K562 (cell line): ENCODE measurements around the gene POLR1H. TPM values are rescaled to one million over a fixed set of nuclear protein-coding genes. Genes with fewer than 3 reads are reported as not detected.
A peak's percentile ranks its signal among the peaks of the same experiment; 100 is the strongest.

Experiments used
- ATAC-seq: fragments of 200-7000 bp; cut with Tn5 transposase; 3 replicates; pipeline ENCODE4 v1.9.1; 2020; ENCODE audit warnings: moderate library complexity
- BruUV-seq: library from RNA; stranded (reverse); fragments of 400-500 nt; replicated peaks from 2 replicates; lab custom pipeline; 2021; lab: Mats Ljungman, UMichigan
- CTCF ChIA-PET: fragments of 300-600 bp; formaldehyde crosslinking; extraction: SDS; loops from one replicate; lab custom pipeline; 2021; ENCODE audit warnings: low intra/inter-chr PET ratio; lab: Yijun Ruan, JAX
- POLR2A ChIA-PET: fragments of 300-600, 350-650 bp; sonication (Branson Sonifier 250); formaldehyde crosslinking; extraction: SDS; loops from one replicate; lab custom pipeline; 2021; ENCODE audit warnings: antibody characterized with exemption, inconsistent platforms; lab: Yijun Ruan, JAX
- DNase-seq, 4 experiments: peaks; one replicate each; pipeline versions ENCODE4 v3.0.0 to v3.0.0-alpha.2; 2011 to 2018; ENCODE audit warnings: low spot score in 3 of 4, mixed read lengths in 3 of 4; ENCODE audit errors: extremely low read depth in 1 of 4
- FAIRE-seq: peaks from 2 replicates; lab custom pipeline; 2011; peaks lifted over from hg19 to GRCh38; lab: Jason Lieb, UNC
- H2AFZ ChIP-seq: 2 replicates; pipeline ENCODE4 v1.6.0; 2011; ENCODE audit warnings: low read depth, low read length, control low read depth, inconsistent platforms
- H3K27ac ChIP-seq: fragments of 200-600 bp; 3 replicates; pipeline ENCODE4 v1.8.0; 2011; ENCODE audit warnings: low read depth, mild to moderate bottlenecking, control low read depth, inconsistent platforms, low read length, moderate library complexity, mixed read lengths; ENCODE audit errors: extremely low read depth
- H3K27me3 ChIP-seq, 2 experiments: fragments of 300-600 bp in 1 of 2; 2 replicates in 1 of 2; 3 replicates in 1 of 2; pipeline versions ENCODE4 v1.6.0 to v1.8.0; 2011; ENCODE audit warnings: inconsistent platforms in 2 of 2, low read length in 2 of 2, mild to moderate bottlenecking in 1 of 2, mixed read lengths in 1 of 2, moderate library complexity in 1 of 2; ENCODE audit not compliant: control insufficient read depth in 2 of 2, insufficient read depth in 2 of 2
- H3K36me3 ChIP-seq: fragments of 300-600 bp; 3 replicates; pipeline ENCODE4 v1.8.0; 2011; ENCODE audit warnings: mild to moderate bottlenecking, low read length, inconsistent platforms; ENCODE audit not compliant: control insufficient read depth, insufficient read depth
- H3K4me1 ChIP-seq, 2 experiments: fragments of 200-600 bp in 1 of 2; replicated peaks in 1 of 2; 2 replicates in 1 of 2; 3 replicates in 1 of 2; pipeline versions ENCODE4 v1.5.1 to v1.8.0; 2011; ENCODE audit warnings: inconsistent platforms in 2 of 2, low read length in 2 of 2, mild to moderate bottlenecking in 1 of 2, mixed read lengths in 1 of 2, moderate library complexity in 1 of 2; ENCODE audit not compliant: control insufficient read depth in 2 of 2, insufficient read depth in 2 of 2
- H3K4me2 ChIP-seq: 2 replicates; pipeline ENCODE4 v1.6.1; 2011; ENCODE audit warnings: low read length, control low read depth, inconsistent platforms, mixed read lengths; ENCODE audit not compliant: insufficient read depth
- H3K4me3 ChIP-seq: fragments of 200-600 bp; sonication (generic), shearing (Covaris generic); 2 replicates; pipeline ENCODE4 v1.5.1; 2016; ENCODE audit warnings: control low read depth, inconsistent platforms
- H3K79me2 ChIP-seq: fragments of 200-600 bp; 3 replicates; pipeline ENCODE4 v1.8.0; 2011; ENCODE audit warnings: low read length, inconsistent platforms; ENCODE audit not compliant: control insufficient read depth, insufficient read depth
- H3K9ac ChIP-seq, 2 experiments: 2 replicates each; pipeline versions ENCODE4 v1.6.0 to v1.6.1; 2011; ENCODE audit warnings: low read depth in 2 of 2, low read length in 2 of 2, control low read depth in 1 of 2, inconsistent platforms in 1 of 2, mild to moderate bottlenecking in 1 of 2, mixed read lengths in 1 of 2; ENCODE audit not compliant: insufficient read depth in 1 of 2
- H3K9me1 ChIP-seq: one replicate; pipeline ENCODE4 v1.6.0; 2011; ENCODE audit warnings: inconsistent platforms, mild to moderate bottlenecking, low read length, moderate library complexity; ENCODE audit not compliant: control insufficient read depth, insufficient read depth
- H3K9me3 ChIP-seq: replicated peaks from 2 replicates; pipeline ENCODE4 v1.5.1; 2011; ENCODE audit warnings: low read depth, low read length, inconsistent platforms; ENCODE audit not compliant: control insufficient read depth, insufficient read depth
- H4K20me1 ChIP-seq: replicated peaks from 2 replicates; pipeline ENCODE4 v1.6.1; 2011; ENCODE audit warnings: low read length, inconsistent platforms, mixed read lengths; ENCODE audit not compliant: control insufficient read depth, insufficient read depth
- CBFA2T3 ChIP-seq: fragments of 450-650 bp; IDR thresholded peaks from 2 replicates; pipeline ENCODE4 v1.6.1; 2017
- FOXP1 ChIP-seq: sonication (generic); formaldehyde crosslinking; IDR thresholded peaks from 2 replicates; pipeline ENCODE4 v1.8.0; 2022; ENCODE audit warnings: mild to moderate bottlenecking, missing genetic modification reagents
- GMEB1 ChIP-seq: fragments of 250-450 bp; sonication (Bioruptor Pico); IDR thresholded peaks from 2 replicates; pipeline ENCODE4 v1.4.0; 2020; ENCODE audit warnings: mild to moderate bottlenecking
- MCM7 ChIP-seq, 2 experiments: fragments of 450-650 bp; IDR thresholded peaks; 2 replicates each; pipeline ENCODE4 v1.6.1; 2016 to 2018
- PKNOX1 ChIP-seq: fragments of 450-650 bp; IDR thresholded peaks from 2 replicates; pipeline ENCODE4 v1.6.1; 2016
- RCOR1 ChIP-seq, 2 experiments: IDR thresholded peaks; 2 replicates each; pipeline ENCODE4 v1.6.1; 2012; ENCODE audit warnings: low read depth in 2 of 2, low read length in 2 of 2, borderline replicate concordance in 1 of 2, improper control_type of control experiment in 1 of 2
- SNRNP70 ChIP-seq: fragments of 200-400 bp; formaldehyde crosslinking; optimal IDR thresholded peaks from 2 replicates; pipeline ENCODE3; 2017; ENCODE audit warnings: low read depth, low read length
- TAL1 ChIP-seq: fragments of 450-650 bp; IDR thresholded peaks from 2 replicates; pipeline ENCODE4 v1.6.1; 2016; ENCODE audit warnings: mild to moderate bottlenecking
- TEAD1 ChIP-seq, 2 experiments: fragments of 450-650 bp in 1 of 2; sonication (generic) in 1 of 2; formaldehyde crosslinking; IDR thresholded peaks; 2 replicates each; pipeline versions ENCODE4 v1.4.0 to v1.8.0; 2020 to 2022; ENCODE audit warnings: mild to moderate bottlenecking in 2 of 2, missing genetic modification reagents in 1 of 2
- TEAD4 ChIP-seq, 2 experiments: sonication (generic) in 1 of 2; formaldehyde crosslinking in 1 of 2; IDR thresholded peaks; 2 replicates each; pipeline versions ENCODE4 v1.6.1 to v1.8.0; 2012 to 2022; ENCODE audit warnings: borderline replicate concordance in 1 of 2, inconsistent platforms in 1 of 2, low read length in 1 of 2, mild to moderate bottlenecking in 1 of 2, missing genetic modification reagents in 1 of 2
- YY1 ChIP-seq, 3 experiments: IDR thresholded peaks; 2 replicates each; pipeline ENCODE4 v1.6.1; 2011; ENCODE audit warnings: low read length in 2 of 3, mild to moderate bottlenecking in 2 of 3, moderate library complexity in 2 of 3, borderline replicate concordance in 1 of 3, control low read depth in 1 of 3, low read depth in 1 of 3; ENCODE audit not compliant: insufficient read depth in 3 of 3, insufficient replicate concordance in 2 of 3, control insufficient read depth in 1 of 3, insufficient read length in 1 of 3; ENCODE audit errors: extremely low read depth in 1 of 3
- ZNF184 ChIP-seq: sonication (generic); formaldehyde crosslinking; IDR thresholded peaks from 2 replicates; pipeline ENCODE4 v1.5.0; 2020; ENCODE audit warnings: missing genetic modification reagents
- ZNF24 ChIP-seq: fragments of 450-650 bp; IDR thresholded peaks from 2 replicates; pipeline ENCODE4 v1.6.1; 2016
- ZNF280A ChIP-seq: fragments of 450-650 bp; IDR thresholded peaks from 2 replicates; pipeline ENCODE4 v1.6.1; 2018; ENCODE audit warnings: mild to moderate bottlenecking, low read depth; ENCODE audit not compliant: partially characterized antibody
- ZNF584 ChIP-seq: fragments of 200-800 bp; sonication (Bioruptor generic); IDR thresholded peaks from 2 replicates; pipeline ENCODE4 v1.6.1; 2016; ENCODE audit warnings: low read depth, mild to moderate bottlenecking, missing genetic modification characterization, missing compliant biosample characterization
- WGBS: fragments of 100-300 bp; shearing (Covaris generic); methylation state at CpG from one replicate; pipeline ENCODE4 v1.1.6; 2016; ENCODE audit warnings: low coverage, mixed read lengths; ENCODE audit not compliant: insufficient coverage; ENCODE audit errors: missing lambda C conversion rate; 5-methylcytosine and 5-hydroxymethylcytosine counted together
- in situ Hi-C: fragments of 300-500 bp; cut with MboI; formaldehyde crosslinking; loops from 4 replicates; pipeline ENCODE4 v1.15.0; 2018; ENCODE audit warnings: inconsistent platforms, mixed read lengths
- intact Hi-C: fragments of 100-400 bp; cut with micrococcal nuclease; formaldehyde crosslinking; loops from 2 replicates; pipeline ENCODE4 v1.14.2; 2022
- polyA plus RNA-seq, 8 experiments: library from polyadenylated mRNA; depleted of rRNA in 4 of 8; stranded (reverse) in 5 of 8; unstranded in 3 of 8; fragments of >200 nt; fragmentation: Nextera tagmentation in 2 of 8; fragmentation: Illumina TruSeq in 1 of 8; extraction: Ambion mirVana in 2 of 8; extraction: Trizol in 1 of 8; gene quantifications; 2 replicates each; pipeline versions ENCODE4 v1.2.1 to v1.2.3, GENCODE V29; 2011 to 2014; ENCODE audit warnings: inconsistent platforms in 1 of 8, missing spikeins in 1 of 8
- total RNA-seq, 7 experiments: library from RNA; depleted of rRNA in 6 of 7; stranded (reverse); fragments of >200 nt in 6 of 7; fragmentation: Illumina TruSeq in 2 of 7; extraction: Trizol in 2 of 7; gene quantifications; 2 replicates each; pipeline versions ENCODE4 v1.2.1 to v1.2.3, GENCODE V29; 2011 to 2021; ENCODE audit warnings: low replicate concordance in 1 of 7

Gene POLR1H
- total and polyA plus RNA-seq, 9 of the 15 experiments (the other 6 are each of a cell fraction or from before 2014, with no cell fraction given), result 92.2 to 333 (median 143) TPM

- TF ChIP-seq GMEB1 (CRISPR knock-in tag) (no peak), SNRNP70 (no peak), MCM7 (IDR thresholded peaks at IDR 0.05) (no peak), PKNOX1 (no peak)
Observed at GRCh38 chr6:30096829-30097228, 35.8 kb downstream of the POLR1H start (continued).

GRCh38 chr6:30097902-30098768, 37.1 kb downstream of the POLR1H start:
- no peaks in the 10 kb centered on the region for H4K20me1 ChIP-seq
- CTCF ChIA-PET, result no interaction called here
- no peaks in the 10 kb centered on the region for H3K79me2 ChIP-seq
- ATAC-seq (peak; percentile 29; the same call in 1 of the 3 replicates), FAIRE-seq (no peak), DNase-seq (peak in 2 of 4 experiments; percentile 40 to 47)
- H3K4me3 ChIP-seq, result no peak overlapping the region
- H3K9me1 ChIP-seq, result no peaks in the 10 kb centered on the region
- in situ Hi-C loops, result no loop called here
- POLR2A ChIA-PET, result no interaction called here
- peak overlapping the region; percentile 17; the same call in 1 of the 2 replicates for H3K4me2 ChIP-seq
- no peak overlapping the region for H3K9ac ChIP-seq
- H3K4me1 ChIP-seq, result peaks cover 38 to 40% of the 10 kb centered on the region in 2 experiments
- BruUV-seq, result no TSS peak
- WGBS, result 17% methylated on average over 4 of the region's 4 CpGs
- H3K36me3 ChIP-seq, result no peaks in the 10 kb centered on the region
- H3K9me3 ChIP-seq, result no peaks in the 10 kb centered on the region
- peaks cover 17 to 18% of the 10 kb centered on the region in 2 experiments; a peak in 4 of 5 replicates for H3K27me3 ChIP-seq
- H2AFZ ChIP-seq, result peak overlapping the region; percentile 46; the same call in 1 of the 2 replicates
- no peak overlapping the region for H3K27ac ChIP-seq
- intact Hi-C loops, result no loop called here
- TF ChIP-seq YY1 (IDR thresholded peaks at IDR 0.05; ENCODE audit: borderline replicate concordance in 1 of 3, control insufficient read depth in 1 of 3, extremely low read depth in 1 of 3, insufficient read depth in 3 of 3, insufficient read length in 1 of 3, insufficient replicate concordance in 2 of 3, low read depth in 1 of 3, low read length in 2 of 3) (no peak), ZNF280A (no peak), ZNF184 (CRISPR knock-in tag) (no peak), ZNF584 (no peak), FOXP1 (CRISPR knock-in tag) (no peak), TEAD4 (IDR thresholded peaks at IDR 0.05; ENCODE audit: low read length) (peak; percentile 20; the same call in 1 of the 2 replicates), TEAD4 (CRISPR knock-in tag; IDR thresholded peaks at IDR 0.05; ENCODE audit: borderline replicate concordance) (no peak), RCOR1 (IDR thresholded peaks at IDR 0.05; ENCODE audit: borderline replicate concordance in 1 of 2, low read depth in 2 of 2, low read length in 2 of 2) (0 out of 4 replicates have a peak, but pooled peaks of 1 of the 2 experiments have one; percentile 27), ZNF24 (no peak), TEAD1 (CRISPR knock-in tag; IDR thresholded peaks at IDR 0.05) (0 out of 4 replicates have a peak, but pooled peaks of 1 of the 2 experiments have one; percentile 36), TAL1 (no peak), CBFA2T3 (peak; percentile 26; the same call in 1 of the 2 replicates)
